ENCODE results near the gene SEC23A. TPM values are rescaled to one million over a fixed set of nuclear protein-coding genes. Genes with fewer than 3 reads are reported as not detected.
A peak's percentile ranks its signal among the peaks of the same experiment; 100 is the strongest.
"Not testable (repeated sequence)": the region's sequence is repeated elsewhere in the genome, so short reads cannot be mapped to it uniquely, and the experiment has no call there.

The SEC23A gene
- total RNA-seq, 1 experiment from 2014 or later = 42.0 TPM

DNA sequence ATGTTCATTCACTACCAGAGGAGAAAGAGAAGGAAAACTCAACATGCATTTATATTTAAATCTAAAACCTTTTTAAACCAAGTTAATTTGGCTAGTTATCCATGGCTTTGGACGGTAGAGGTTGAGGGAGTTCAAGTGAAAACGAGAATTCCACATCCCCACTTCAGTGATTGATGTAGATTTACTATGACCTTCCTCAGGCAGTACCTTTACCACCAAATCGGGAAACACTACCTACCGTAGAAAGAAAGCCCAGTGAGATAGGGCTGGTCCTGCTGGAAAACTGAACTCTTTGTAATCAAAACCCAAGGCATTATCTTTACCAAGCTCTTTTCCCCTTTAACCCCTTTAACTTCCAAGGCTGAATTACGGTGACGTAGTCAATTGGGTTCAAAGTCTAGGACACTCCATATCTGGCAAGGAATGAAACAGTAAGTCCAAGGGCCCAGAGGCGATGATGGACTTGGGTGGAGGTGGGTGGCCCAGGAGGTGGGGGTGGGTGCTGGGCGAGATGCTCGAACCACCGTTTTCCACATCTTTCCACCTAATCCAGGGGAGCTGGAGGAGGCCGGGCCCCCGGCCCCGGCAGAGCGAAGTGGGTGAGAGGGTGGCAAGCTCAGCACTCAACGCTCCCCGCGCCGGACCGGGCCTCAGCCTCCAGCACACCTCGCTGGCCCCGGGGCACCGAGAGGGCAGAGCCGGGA is 618 bp downstream of the SEC23A start:
- ChIA-PET CTCF (interaction anchor here (1.3 kb wide), 1 partner anchor 324 kb away, joined by 3 read pairs; no protein-coding TSS in a partner anchor), POLR2A (ENCODE audit: unreplicated experiment) (interaction anchor here (0.7 kb wide), 1 partner anchor 333 kb away, joined by 4 read pairs; no protein-coding TSS in a partner anchor)
- Histone ChIP-seq H3K4me3 (peak overlapping the region; percentile 69), H3K36me3 (ENCODE audit: low read depth) (no peaks in the 10 kb centered on the region), H3K9me3 (ENCODE audit: insufficient read depth, low read depth) (no peaks in the 10 kb centered on the region), H3K4me2 (peak overlapping the region; percentile 89), H3K79me2 (ENCODE audit: low read depth) (peaks cover 39% of the 10 kb centered on the region), H3K27me3 (ENCODE audit: insufficient read depth, low read depth) (no peaks in the 10 kb centered on the region), H3K9me2 (ENCODE audit: insufficient read depth) (no peaks in the 10 kb centered on the region), H2AFZ (peak overlapping the region; percentile 86), H3K4me1 (replicated peaks; ENCODE audit: insufficient read depth) (peaks cover 12% of the 10 kb centered on the region), H4K20me1 (ENCODE audit: insufficient read depth) (no peaks in the 10 kb centered on the region), H3F3A (ENCODE audit: insufficient read depth, low read depth) (peaks cover 13% of the 10 kb centered on the region), H3K27ac (peak overlapping the region; percentile 70)
- TF ChIP-seq EZH2 (IDR thresholded peaks at IDR 0.05; ENCODE audit: low read depth) = no peak
- TF ChIP-seq, protein P1, sequence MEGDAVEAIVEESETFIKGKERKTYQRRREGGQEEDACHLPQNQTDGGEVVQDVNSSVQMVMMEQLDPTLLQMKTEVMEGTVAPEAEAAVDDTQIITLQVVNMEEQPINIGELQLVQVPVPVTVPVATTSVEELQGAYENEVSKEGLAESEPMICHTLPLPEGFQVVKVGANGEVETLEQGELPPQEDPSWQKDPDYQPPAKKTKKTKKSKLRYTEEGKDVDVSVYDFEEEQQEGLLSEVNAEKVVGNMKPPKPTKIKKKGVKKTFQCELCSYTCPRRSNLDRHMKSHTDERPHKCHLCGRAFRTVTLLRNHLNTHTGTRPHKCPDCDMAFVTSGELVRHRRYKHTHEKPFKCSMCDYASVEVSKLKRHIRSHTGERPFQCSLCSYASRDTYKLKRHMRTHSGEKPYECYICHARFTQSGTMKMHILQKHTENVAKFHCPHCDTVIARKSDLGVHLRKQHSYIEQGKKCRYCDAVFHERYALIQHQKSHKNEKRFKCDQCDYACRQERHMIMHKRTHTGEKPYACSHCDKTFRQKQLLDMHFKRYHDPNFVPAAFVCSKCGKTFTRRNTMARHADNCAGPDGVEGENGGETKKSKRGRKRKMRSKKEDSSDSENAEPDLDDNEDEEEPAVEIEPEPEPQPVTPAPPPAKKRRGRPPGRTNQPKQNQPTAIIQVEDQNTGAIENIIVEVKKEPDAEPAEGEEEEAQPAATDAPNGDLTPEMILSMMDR (conservative IDR thresholded peaks at IDR 0.05) = no peak
- DNase-seq = no peak
- intact Hi-C loops (cut with micrococcal nuclease; ENCODE audit: unreplicated experiment) = loop anchor here (2.0 to 10.0 kb wide), 2 partner anchors 72 to 330 kb away; partner anchors contain the start of genes FBXO33, PNN and TRAPPC6B
- no TSS peak for BruUV-seq (replicated peaks)

DNA sequence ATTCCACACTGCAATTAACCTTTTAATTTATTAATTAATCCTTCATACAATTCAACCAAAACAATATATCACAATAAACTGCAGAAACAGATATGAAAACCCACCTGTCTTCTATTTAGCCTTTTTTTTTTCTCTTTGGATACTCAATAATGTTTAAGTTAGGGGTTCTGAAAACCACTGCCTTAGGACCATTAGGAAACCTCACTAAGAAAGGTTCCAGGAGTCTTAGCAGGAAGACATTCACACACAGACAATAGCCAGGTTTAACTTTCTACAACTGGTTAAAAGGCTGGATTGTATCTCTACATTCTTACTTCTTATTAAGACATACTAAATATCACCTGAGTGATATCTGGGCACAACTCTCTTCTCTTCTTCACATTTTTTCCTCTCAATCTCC is 3.3 kb downstream of the SEC23A start:
- no peaks in the 10 kb centered on the region for H4K20me1 ChIP-seq (ENCODE audit: insufficient read depth)
- intact Hi-C loops (cut with micrococcal nuclease; ENCODE audit: unreplicated experiment) = loop anchor here (10.0 kb wide), 1 partner anchor 75 kb away; the partner anchor contains the start of genes PNN and TRAPPC6B
- H3K36me3 ChIP-seq (ENCODE audit: low read depth) = no peaks in the 10 kb centered on the region
- DNase-seq = no peak
- no peaks in the 10 kb centered on the region for H3K9me3 ChIP-seq (ENCODE audit: insufficient read depth, low read depth)
- TF ChIP-seq, protein P1 (conservative IDR thresholded peaks at IDR 0.05) = no peak
- TF ChIP-seq EZH2 (IDR thresholded peaks at IDR 0.05; ENCODE audit: low read depth) = no peak
- no peak overlapping the region for H2AFZ ChIP-seq
- H3K4me2 ChIP-seq = no peak overlapping the region
- ChIA-PET CTCF (no interaction called here), POLR2A (ENCODE audit: unreplicated experiment) (no interaction called here)
- BruUV-seq (replicated peaks) = no TSS peak
- H3K79me2 ChIP-seq (ENCODE audit: low read depth) = peaks cover 36% of the 10 kb centered on the region
- H3K27ac ChIP-seq = no peak overlapping the region
- H3F3A ChIP-seq (ENCODE audit: insufficient read depth, low read depth) = peaks cover 13% of the 10 kb centered on the region
- H3K4me1 ChIP-seq (replicated peaks; ENCODE audit: insufficient read depth) = peaks cover 9% of the 10 kb centered on the region
- H3K27me3 ChIP-seq (ENCODE audit: insufficient read depth, low read depth) = no peaks in the 10 kb centered on the region
- H3K4me3 ChIP-seq = no peak overlapping the region
- H3K9me2 ChIP-seq (ENCODE audit: insufficient read depth) = no peaks in the 10 kb centered on the region

DNA sequence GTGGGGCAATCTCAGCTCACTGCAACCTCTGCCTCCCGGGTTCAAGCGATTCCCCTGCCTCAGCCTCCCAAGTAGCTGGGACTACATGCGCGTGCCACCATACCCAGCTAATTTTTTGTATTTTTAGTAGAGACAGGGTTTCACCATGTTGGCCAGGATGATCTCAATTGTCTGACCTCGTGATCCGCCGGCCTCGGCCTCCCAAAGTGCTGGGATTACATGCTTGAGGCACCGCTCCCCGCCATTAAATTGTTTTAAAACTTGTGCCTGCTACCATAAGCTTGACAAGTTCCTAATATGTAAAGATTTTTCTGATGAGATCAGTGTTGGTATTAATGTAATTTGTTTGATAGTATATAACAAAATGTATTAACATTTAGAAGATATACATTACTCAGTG is 3.8 kb downstream of the SEC23A start:
- H3K4me2 ChIP-seq; H4K20me1 ChIP-seq (ENCODE audit: insufficient read depth); H3K9me2 ChIP-seq (ENCODE audit: insufficient read depth); H3K27me3 ChIP-seq (ENCODE audit: insufficient read depth, low read depth); H3K27ac ChIP-seq; H2AFZ ChIP-seq; H3K36me3 ChIP-seq (ENCODE audit: low read depth); H3F3A ChIP-seq (ENCODE audit: insufficient read depth, low read depth); H3K4me1 ChIP-seq (replicated peaks; ENCODE audit: insufficient read depth); CTCF ChIA-PET; BruUV-seq (replicated peaks); intact Hi-C loops (cut with micrococcal nuclease; ENCODE audit: unreplicated experiment); H3K4me3 ChIP-seq; DNase-seq; POLR2A ChIA-PET (ENCODE audit: unreplicated experiment); H3K9me3 ChIP-seq (ENCODE audit: insufficient read depth, low read depth): not testable (repeated sequence)
- H3K79me2 ChIP-seq (ENCODE audit: low read depth) = peaks cover 30% of the 10 kb centered on the region

Data from PC-9 (cell line).